K562 (cell line): ENCODE measurements around the gene PPP6R1. TPM values are rescaled to one million over a fixed set of nuclear protein-coding genes. Genes with fewer than 3 reads are reported as not detected.
A peak's percentile ranks its signal among the peaks of the same experiment; 100 is the strongest.

Experiments
- ATAC-seq: fragments of 200-7000 bp; cut with Tn5 transposase; 3 replicates; pipeline ENCODE4 v1.9.1; 2020; ENCODE audit warnings: moderate library complexity
- BruUV-seq: library from RNA; stranded (reverse); fragments of 400-500 nt; replicated peaks from 2 replicates; lab custom pipeline; 2021; lab: Mats Ljungman, UMichigan
- CTCF ChIA-PET: fragments of 300-600 bp; formaldehyde crosslinking; extraction: SDS; loops from one replicate; lab custom pipeline; 2021; ENCODE audit warnings: low intra/inter-chr PET ratio; lab: Yijun Ruan, JAX
- POLR2A ChIA-PET: fragments of 300-600, 350-650 bp; sonication (Branson Sonifier 250); formaldehyde crosslinking; extraction: SDS; loops from one replicate; lab custom pipeline; 2021; ENCODE audit warnings: antibody characterized with exemption, inconsistent platforms; lab: Yijun Ruan, JAX
- DNase-seq, 4 experiments: peaks; one replicate each; pipeline versions ENCODE4 v3.0.0 to v3.0.0-alpha.2; 2011 to 2018; ENCODE audit warnings: low spot score in 3 of 4, mixed read lengths in 3 of 4; ENCODE audit errors: extremely low read depth in 1 of 4
- FAIRE-seq: peaks from 2 replicates; lab custom pipeline; 2011; peaks lifted over from hg19 to GRCh38; lab: Jason Lieb, UNC
- H2AFZ ChIP-seq: 2 replicates; pipeline ENCODE4 v1.6.0; 2011; ENCODE audit warnings: low read depth, low read length, control low read depth, inconsistent platforms
- H3K27ac ChIP-seq: fragments of 200-600 bp; 3 replicates; pipeline ENCODE4 v1.8.0; 2011; ENCODE audit warnings: low read depth, mild to moderate bottlenecking, control low read depth, inconsistent platforms, low read length, moderate library complexity, mixed read lengths; ENCODE audit errors: extremely low read depth
- H3K27me3 ChIP-seq, 2 experiments: fragments of 300-600 bp in 1 of 2; 2 replicates in 1 of 2; 3 replicates in 1 of 2; pipeline versions ENCODE4 v1.6.0 to v1.8.0; 2011; ENCODE audit warnings: inconsistent platforms in 2 of 2, low read length in 2 of 2, mild to moderate bottlenecking in 1 of 2, mixed read lengths in 1 of 2, moderate library complexity in 1 of 2; ENCODE audit not compliant: control insufficient read depth in 2 of 2, insufficient read depth in 2 of 2
- H3K36me3 ChIP-seq: fragments of 300-600 bp; 3 replicates; pipeline ENCODE4 v1.8.0; 2011; ENCODE audit warnings: mild to moderate bottlenecking, low read length, inconsistent platforms; ENCODE audit not compliant: control insufficient read depth, insufficient read depth
- H3K4me1 ChIP-seq, 2 experiments: fragments of 200-600 bp in 1 of 2; replicated peaks in 1 of 2; 2 replicates in 1 of 2; 3 replicates in 1 of 2; pipeline versions ENCODE4 v1.5.1 to v1.8.0; 2011; ENCODE audit warnings: inconsistent platforms in 2 of 2, low read length in 2 of 2, mild to moderate bottlenecking in 1 of 2, mixed read lengths in 1 of 2, moderate library complexity in 1 of 2; ENCODE audit not compliant: control insufficient read depth in 2 of 2, insufficient read depth in 2 of 2
- H3K4me2 ChIP-seq: 2 replicates; pipeline ENCODE4 v1.6.1; 2011; ENCODE audit warnings: low read length, control low read depth, inconsistent platforms, mixed read lengths; ENCODE audit not compliant: insufficient read depth
- H3K4me3 ChIP-seq: fragments of 200-600 bp; sonication (generic), shearing (Covaris generic); 2 replicates; pipeline ENCODE4 v1.5.1; 2016; ENCODE audit warnings: control low read depth, inconsistent platforms
- H3K79me2 ChIP-seq: fragments of 200-600 bp; 3 replicates; pipeline ENCODE4 v1.8.0; 2011; ENCODE audit warnings: low read length, inconsistent platforms; ENCODE audit not compliant: control insufficient read depth, insufficient read depth
- H3K9ac ChIP-seq, 2 experiments: 2 replicates each; pipeline versions ENCODE4 v1.6.0 to v1.6.1; 2011; ENCODE audit warnings: low read depth in 2 of 2, low read length in 2 of 2, control low read depth in 1 of 2, inconsistent platforms in 1 of 2, mild to moderate bottlenecking in 1 of 2, mixed read lengths in 1 of 2; ENCODE audit not compliant: insufficient read depth in 1 of 2
- H3K9me1 ChIP-seq: one replicate; pipeline ENCODE4 v1.6.0; 2011; ENCODE audit warnings: inconsistent platforms, mild to moderate bottlenecking, low read length, moderate library complexity; ENCODE audit not compliant: control insufficient read depth, insufficient read depth
- H3K9me3 ChIP-seq: replicated peaks from 2 replicates; pipeline ENCODE4 v1.5.1; 2011; ENCODE audit warnings: low read depth, low read length, inconsistent platforms; ENCODE audit not compliant: control insufficient read depth, insufficient read depth
- H4K20me1 ChIP-seq: replicated peaks from 2 replicates; pipeline ENCODE4 v1.6.1; 2011; ENCODE audit warnings: low read length, inconsistent platforms, mixed read lengths; ENCODE audit not compliant: control insufficient read depth, insufficient read depth
- FOS ChIP-seq: IDR thresholded peaks from 3 replicates; pipeline ENCODE4 v1.6.1; 2011; ENCODE audit not compliant: insufficient read length; ENCODE audit errors: extremely low read depth
- POLR2G ChIP-seq: fragments of 200-400 bp; formaldehyde crosslinking; IDR thresholded peaks from 2 replicates; pipeline ENCODE4 v1.6.1; 2017; ENCODE audit warnings: low read depth, mild to moderate bottlenecking, antibody characterized with exemption, low read length, moderate library complexity
- RBFOX2 ChIP-seq: fragments of 200-400 bp; formaldehyde crosslinking; IDR thresholded peaks from 2 replicates; pipeline ENCODE4 v1.6.1; 2017; ENCODE audit warnings: low read depth, mild to moderate bottlenecking, low read length, moderate library complexity
- SMAD1 ChIP-seq: fragments of 150-350 bp; IDR thresholded peaks from 2 replicates; pipeline ENCODE4 v1.6.1; 2014; ENCODE audit warnings: low read length, low read depth; ENCODE audit not compliant: partially characterized antibody
- STAG1 ChIP-seq: sonication (generic); formaldehyde crosslinking; IDR thresholded peaks from 2 replicates; pipeline ENCODE4 v1.5.0; 2020; ENCODE audit warnings: missing genetic modification reagents, borderline replicate concordance
- SUPT5H ChIP-seq: fragments of 450-650 bp; IDR thresholded peaks from 2 replicates; pipeline ENCODE4 v1.6.1; 2016
- U2AF1 ChIP-seq: fragments of 200-400 bp; formaldehyde crosslinking; optimal IDR thresholded peaks from 2 replicates; pipeline ENCODE3; 2017; ENCODE audit warnings: mild to moderate bottlenecking, low read depth, low read length, moderate library complexity
- WGBS: fragments of 100-300 bp; shearing (Covaris generic); methylation state at CpG from one replicate; pipeline ENCODE4 v1.1.6; 2016; ENCODE audit warnings: low coverage, mixed read lengths; ENCODE audit not compliant: insufficient coverage; ENCODE audit errors: missing lambda C conversion rate; 5-methylcytosine and 5-hydroxymethylcytosine counted together
- in situ Hi-C: fragments of 300-500 bp; cut with MboI; formaldehyde crosslinking; loops from 4 replicates; pipeline ENCODE4 v1.15.0; 2018; ENCODE audit warnings: inconsistent platforms, mixed read lengths
- intact Hi-C: fragments of 100-400 bp; cut with micrococcal nuclease; formaldehyde crosslinking; loops from 2 replicates; pipeline ENCODE4 v1.14.2; 2022
- polyA plus RNA-seq, 8 experiments: library from polyadenylated mRNA; depleted of rRNA in 4 of 8; stranded (reverse) in 5 of 8; unstranded in 3 of 8; fragments of >200 nt; fragmentation: Nextera tagmentation in 2 of 8; fragmentation: Illumina TruSeq in 1 of 8; extraction: Ambion mirVana in 2 of 8; extraction: Trizol in 1 of 8; gene quantifications; 2 replicates each; pipeline versions ENCODE4 v1.2.1 to v1.2.3, GENCODE V29; 2011 to 2014; ENCODE audit warnings: inconsistent platforms in 1 of 8, missing spikeins in 1 of 8
- total RNA-seq, 7 experiments: library from RNA; depleted of rRNA in 6 of 7; stranded (reverse); fragments of >200 nt in 6 of 7; fragmentation: Illumina TruSeq in 2 of 7; extraction: Trizol in 2 of 7; gene quantifications; 2 replicates each; pipeline versions ENCODE4 v1.2.1 to v1.2.3, GENCODE V29; 2011 to 2021; ENCODE audit warnings: low replicate concordance in 1 of 7

PPP6R1 gene
- total and polyA plus RNA-seq, 9 of the 15 experiments (the other 6 are each of a cell fraction or from before 2014, with no cell fraction given), result 0.48 to 135 (median 37.2) TPM

DNA sequence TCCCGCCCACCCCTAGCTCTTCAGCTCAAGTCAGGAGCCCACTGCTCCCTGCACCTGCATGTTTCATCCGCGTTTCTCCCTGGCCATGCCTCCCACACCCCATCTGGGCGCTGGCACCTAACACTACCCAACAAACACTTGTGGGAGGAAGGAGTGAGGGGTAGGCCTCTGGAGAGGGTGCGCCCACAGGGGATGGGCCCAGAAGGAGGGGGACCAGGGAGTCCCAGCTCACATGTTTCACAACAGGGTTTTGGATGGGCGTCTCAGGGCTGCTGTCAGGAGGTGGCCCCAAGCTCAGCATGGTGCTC, 18.1 kb downstream of the PPP6R1 start:
- H3K36me3 ChIP-seq, result peaks cover 95% of the 10 kb centered on the region
- WGBS, result 97% methylated on average over 6 of the region's 6 CpGs
- intact Hi-C loops, result no loop called here
- CTCF ChIA-PET, result no interaction called here
- POLR2A ChIA-PET, result interaction anchor here (1.2 to 2.4 kb wide), 3 partner anchors 10 to 167 kb away, joined by 4 to 6 read pairs (median 4); partner anchors contain the start of gene UBE2S
- no peak overlapping the region for H3K4me2 ChIP-seq
- ATAC-seq, result no peak
- no peaks in the 10 kb centered on the region for H3K9me3 ChIP-seq
- no peaks in the 10 kb centered on the region for H3K27me3 ChIP-seq
- no peaks in the 10 kb centered on the region; the same call in 2 of the 3 replicates for H3K79me2 ChIP-seq
- H3K4me1 ChIP-seq, result peaks cover 0 to 9% of the 10 kb centered on the region in 2 experiments; a peak in 2 of 5 replicates
- H3K9ac ChIP-seq, result no peak overlapping the region; a peak in 1 of 4 replicates
- in situ Hi-C loops, result no loop called here
- no peak for DNase-seq
- TF ChIP-seq FOS (no peak), SMAD1 (no peak), SUPT5H (0 out of 2 replicates have a peak, but pooled peaks have one; percentile 7), U2AF1 (no peak)
- TF ChIP-seq, all 486 proteins: peak for 1
- BruUV-seq, result no TSS peak
- Histone ChIP-seq H3K4me3 (no peak overlapping the region), H3K27ac (no peak overlapping the region), H2AFZ (no peak overlapping the region), H4K20me1 (no peaks in the 10 kb centered on the region), H3K9me1 (no peaks in the 10 kb centered on the region)
- no peak for FAIRE-seq

DNA sequence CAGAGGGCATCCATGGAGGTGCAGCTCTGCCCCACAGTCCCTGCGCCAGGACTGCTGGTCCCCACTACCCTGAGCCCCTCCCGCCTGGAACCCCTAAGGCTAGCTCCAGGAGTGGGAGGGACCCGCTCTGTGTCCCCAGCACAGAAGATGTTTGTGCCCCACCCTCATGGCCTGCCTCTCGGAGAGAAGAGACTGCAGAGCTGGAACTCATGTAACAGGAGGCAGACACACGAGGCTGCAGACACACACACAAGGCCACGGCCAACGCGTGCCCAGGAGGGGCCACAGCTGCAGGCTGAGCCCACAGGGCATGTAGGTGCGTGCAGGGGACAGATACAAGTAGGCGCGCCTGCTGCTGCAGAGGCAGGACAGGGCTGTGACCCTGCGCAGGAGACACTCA, 19.8 kb downstream of the PPP6R1 start:
- no peak for ATAC-seq
- no peak overlapping the region for H3K4me2 ChIP-seq
- POLR2A ChIA-PET, result interaction anchor here (1.1 to 2.4 kb wide), 4 partner anchors 9 to 18 kb away, joined by 3 to 7 read pairs (median 4); no protein-coding TSS in a partner anchor
- DNase-seq, result no peak
- no peak overlapping the region for H3K9ac ChIP-seq
- no peaks in the 10 kb centered on the region for H3K79me2 ChIP-seq
- H3K9me3 ChIP-seq, result no peaks in the 10 kb centered on the region
- CTCF ChIA-PET, result no interaction called here
- in situ Hi-C loops, result no loop called here
- no peaks in the 10 kb centered on the region for H4K20me1 ChIP-seq
- peaks cover 0 to 4% of the 10 kb centered on the region in 2 experiments; a peak in 2 of 5 replicates for H3K4me1 ChIP-seq
- no peak overlapping the region for H2AFZ ChIP-seq
- no TSS peak for BruUV-seq
- no peaks in the 10 kb centered on the region for H3K27me3 ChIP-seq
- no peak for TF ChIP-seq STAG1
- peak; percentile 36; the same call in 1 of the 2 replicates for TF ChIP-seq POLR2G
- TF ChIP-seq RBFOX2, result peak; percentile 18; the same call in 1 of the 2 replicates
- no peak for FAIRE-seq
- no peak overlapping the region for H3K4me3 ChIP-seq
- H3K9me1 ChIP-seq, result no peaks in the 10 kb centered on the region
- no peak overlapping the region for H3K27ac ChIP-seq
- intact Hi-C loops, result no loop called here
- H3K36me3 ChIP-seq, result peaks cover 92% of the 10 kb centered on the region
- 98% methylated on average over 11 of the region's 12 CpGs for WGBS
